Fibroblast of upper back skin (primary cell): ENCODE measurements around the gene NFRKB.

Source experiments
- DNase-seq: peaks from one replicate; pipeline ENCODE4 v3.0.0-alpha.2; 2013

NFRKB gene

DNA sequence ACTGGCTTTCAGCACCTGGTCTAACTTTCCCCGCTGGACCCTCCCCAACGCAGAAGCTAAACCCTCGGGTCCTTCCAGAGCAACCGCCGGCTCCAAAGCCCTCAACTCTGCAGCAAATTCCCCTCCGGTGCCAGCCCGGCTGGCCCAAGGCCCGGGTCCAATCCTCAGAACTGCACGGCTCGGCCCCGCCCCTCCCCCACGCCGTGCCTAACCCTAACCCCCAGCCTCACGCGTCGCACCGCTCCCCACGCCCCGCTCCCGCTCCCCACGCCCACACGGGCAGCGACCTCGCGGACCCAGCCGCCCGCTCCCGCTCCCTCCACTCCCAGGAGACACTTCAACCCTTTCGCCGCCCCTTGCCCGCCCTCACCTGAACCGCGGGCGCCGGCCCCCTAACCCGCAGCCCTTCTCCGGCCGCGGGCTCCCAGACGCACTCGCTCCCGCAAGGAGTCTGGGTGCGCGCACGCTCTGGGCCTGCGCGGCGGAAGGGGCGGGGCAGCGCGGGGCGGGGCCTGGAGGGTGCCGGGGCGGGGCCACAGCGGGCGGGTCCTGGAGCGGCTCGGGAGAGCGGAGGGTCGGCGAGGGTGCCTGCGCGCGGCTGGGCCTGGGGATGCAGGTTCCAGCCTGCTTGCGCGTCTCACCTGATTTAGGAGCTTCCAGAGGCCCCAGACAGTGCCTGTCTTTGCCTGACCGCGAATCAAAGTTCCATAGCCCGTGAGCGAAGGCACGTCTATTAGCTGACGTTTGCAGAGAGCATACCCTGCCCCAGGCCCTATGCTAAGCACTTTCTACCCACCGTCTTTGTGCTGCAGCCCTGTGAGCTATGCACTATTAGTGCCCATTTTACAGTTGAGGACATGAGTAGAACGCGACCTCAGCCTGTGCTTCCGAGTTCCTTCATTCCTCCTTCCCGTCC, at the start of gene NFRKB:
NFRKB (minus strand) TSS at position 453 of the 916 bp plus-strand sequence. CDS start 2,729 bp downstream, outside the sequence.
- peak; percentile 71 for DNase-seq

DNA sequence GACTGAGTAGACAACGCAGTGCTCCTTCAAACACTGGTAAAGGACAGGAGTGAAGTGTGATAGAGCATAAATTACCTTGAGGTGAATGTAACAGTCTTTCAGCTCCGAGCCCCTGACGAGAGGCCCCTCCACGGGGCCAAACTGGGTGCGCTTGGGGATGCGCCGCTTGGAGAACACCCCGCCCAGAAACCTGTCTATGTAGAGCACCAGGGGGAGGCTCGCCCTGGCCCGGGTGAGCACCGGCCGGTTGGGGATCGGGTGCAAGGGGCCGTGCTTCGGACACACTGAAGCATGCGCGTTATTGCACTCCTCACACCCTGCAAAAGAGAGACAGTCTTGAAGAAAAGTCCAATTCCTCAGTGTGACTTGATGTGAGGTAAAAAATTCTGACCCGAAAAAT, 49.3 kb upstream of the NFRKB start:
- DNase-seq, result no peak

DNA sequence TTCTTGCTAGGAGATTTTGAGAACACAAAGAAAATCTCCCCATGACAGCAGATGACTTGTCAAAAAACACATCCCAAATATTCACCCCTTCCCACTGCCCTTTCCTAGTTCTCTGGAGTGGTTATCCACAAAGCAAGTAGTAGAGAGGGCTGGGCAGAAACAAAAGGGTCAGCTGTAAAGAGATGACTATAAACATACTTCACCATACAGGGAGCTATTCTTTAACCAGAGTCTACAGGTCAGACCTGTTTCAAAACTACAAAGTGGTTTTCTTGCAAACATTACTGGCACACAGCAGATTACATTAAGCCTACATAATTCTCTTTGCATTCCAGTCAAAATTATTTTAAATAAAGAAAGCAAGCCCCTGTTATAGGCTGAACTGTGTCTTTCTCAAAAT, 47.7 kb upstream of the NFRKB start:
- DNase-seq, result no peak

DNA sequence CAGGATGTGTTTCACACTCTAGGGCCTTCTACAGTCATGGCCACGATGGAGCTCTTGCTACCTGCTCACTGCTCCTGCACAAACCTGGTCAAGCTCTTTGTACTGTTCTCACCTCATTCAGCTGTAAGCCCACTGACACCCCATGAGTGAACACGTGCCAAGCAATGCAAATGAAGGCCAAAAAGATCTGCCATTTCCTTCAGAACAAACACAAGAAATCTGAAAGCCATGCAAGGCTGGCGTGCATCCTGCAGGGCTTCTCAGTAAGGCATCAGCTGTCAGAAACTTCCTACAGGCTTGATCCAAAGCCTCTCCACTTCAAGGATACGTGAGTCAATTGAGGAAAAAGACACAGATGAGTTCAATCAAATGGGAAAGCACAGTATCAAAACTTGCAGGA, 44.1 kb upstream of the NFRKB start:
- no peak for DNase-seq

DNA sequence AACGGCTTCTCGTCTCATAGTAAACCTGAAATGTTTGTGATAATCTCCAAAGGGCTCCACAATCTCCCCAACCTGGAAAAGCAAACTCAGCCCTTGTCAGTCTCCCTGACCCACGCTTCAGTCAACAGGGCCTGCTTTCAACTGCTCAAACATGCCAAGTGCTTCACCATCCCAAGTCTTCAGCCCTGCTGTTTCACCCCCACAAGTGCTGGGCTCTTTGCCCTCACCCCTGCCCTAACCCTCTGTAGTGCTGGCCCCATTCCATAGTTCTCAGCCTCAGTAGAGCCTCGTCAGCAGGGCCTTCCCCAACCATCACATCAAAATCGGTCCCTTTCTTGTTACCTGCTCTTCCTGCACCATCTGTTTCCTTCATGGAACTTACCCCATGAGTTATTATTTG, 43.4 kb upstream of the NFRKB start:
- DNase-seq, result no peak

DNA sequence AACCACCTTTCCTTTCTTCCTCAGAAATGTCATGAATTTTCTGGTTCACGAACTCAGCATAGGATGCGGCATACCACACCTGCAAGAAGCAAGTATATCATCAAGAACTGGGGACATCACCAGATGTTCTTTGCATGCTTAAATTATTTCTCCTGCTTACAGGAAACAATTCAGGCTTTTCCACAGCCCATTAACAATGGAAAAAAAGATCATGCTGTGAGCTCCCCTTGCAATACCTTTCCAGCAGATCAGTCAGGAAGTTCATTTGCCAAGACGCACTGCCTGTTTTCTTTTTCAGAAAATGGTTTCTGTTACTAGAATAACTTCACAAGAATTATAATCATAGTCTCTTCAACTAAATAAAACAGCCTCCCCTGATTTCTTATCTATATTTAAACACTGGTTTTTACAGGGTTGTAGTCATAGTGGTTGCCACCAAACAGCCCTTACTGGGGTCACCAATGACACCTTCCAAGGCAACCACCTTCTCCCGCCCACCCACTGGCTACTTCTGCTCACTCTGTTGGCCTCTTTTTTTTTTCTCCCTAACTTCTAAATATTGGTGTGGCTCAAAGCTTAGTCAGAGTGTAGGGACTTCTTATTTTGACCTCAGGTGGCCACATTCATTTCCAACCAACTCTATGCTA, 42.3 kb upstream of the NFRKB start:
- DNase-seq, result no peak

DNA sequence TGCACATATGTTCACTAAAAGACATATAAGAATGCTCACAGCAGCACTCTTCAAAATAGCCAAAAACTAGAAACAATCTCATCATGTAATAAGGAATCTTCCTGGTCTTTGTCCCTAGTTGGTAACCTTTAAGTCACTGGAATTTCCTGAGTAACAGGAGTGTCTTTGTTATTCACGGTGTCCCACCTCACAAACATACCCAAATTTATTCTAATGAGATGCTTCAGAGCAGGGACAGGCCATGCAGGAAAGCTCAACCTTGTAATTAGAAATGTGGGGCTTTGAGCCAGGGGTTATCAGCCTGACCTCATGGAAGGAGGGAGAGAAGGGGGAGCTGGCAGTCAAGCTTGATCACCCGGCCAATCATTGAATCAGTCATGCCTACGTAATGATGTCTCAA, 40.3 kb upstream of the NFRKB start:
- DNase-seq, result no peak

DNA sequence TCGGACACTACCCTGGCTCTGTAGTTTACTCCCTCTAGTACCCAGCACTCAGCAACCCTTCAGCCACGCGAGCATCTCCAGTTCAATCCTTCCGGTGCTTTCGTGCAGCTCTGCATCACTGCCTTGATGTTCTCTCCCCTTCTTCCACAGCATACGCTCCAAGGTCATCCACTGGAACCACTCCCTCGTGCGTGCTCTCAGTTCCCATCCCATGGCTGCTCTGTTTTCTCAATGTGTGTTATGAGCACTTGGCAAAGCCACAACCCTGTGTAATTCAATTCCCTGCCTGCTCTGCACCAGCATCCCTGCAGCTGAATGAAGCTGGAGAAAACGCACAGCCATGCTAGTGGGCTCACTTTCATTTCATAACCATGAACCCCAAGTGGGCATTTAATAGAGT, 38.5 kb upstream of the NFRKB start:
- no peak for DNase-seq

DNA sequence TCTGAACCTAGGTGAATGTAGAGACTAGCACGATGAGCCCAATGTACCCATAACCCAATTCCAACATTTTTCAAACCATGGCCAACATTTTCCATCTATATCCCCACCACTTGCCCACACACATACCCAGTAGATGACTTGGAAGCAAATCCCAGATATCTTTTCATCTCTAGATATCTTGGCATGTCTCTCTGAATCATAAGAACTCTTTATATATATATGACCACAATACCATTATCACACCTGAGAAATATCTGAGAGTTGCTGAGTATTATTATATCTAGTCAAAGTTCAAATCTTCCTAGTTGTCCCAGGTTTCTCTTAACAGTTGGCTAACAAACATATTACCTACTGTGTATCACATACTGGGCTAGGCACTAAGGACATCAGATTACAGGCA, 37.9 kb upstream of the NFRKB start:
- no peak for DNase-seq

DNA sequence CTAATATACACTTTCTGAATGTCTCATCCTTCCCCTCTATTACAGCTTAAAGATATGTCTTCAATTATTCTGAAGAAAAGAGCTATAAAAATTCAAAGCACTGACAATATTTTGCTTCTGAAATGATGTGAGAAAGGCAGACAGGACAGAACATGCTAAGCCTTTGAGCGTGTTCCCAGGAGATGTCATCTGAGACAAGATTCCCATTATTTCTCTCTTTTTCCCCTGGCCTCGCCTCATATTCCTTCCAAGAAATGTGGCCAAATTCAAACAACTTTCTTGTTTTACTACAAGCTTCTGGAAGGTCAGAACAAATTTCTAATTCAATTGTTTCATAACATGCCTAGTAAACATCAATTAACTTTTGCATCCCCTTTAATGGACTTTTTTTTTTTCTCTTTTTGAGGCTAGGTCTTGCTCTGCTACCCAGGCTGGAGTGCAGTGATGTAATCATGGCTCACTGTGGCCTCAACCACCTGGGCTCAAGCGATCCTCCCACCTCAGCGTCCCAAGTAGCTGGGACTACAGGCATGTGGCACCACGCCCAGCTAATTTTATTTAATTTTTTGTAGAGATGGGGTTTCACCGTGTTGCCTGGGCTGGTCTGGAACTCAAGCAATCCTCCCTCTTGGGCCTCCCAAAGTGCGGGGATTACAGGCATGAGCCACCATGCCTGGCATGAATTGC, 37.1 kb upstream of the NFRKB start:
- DNase-seq, result no peak

DNA sequence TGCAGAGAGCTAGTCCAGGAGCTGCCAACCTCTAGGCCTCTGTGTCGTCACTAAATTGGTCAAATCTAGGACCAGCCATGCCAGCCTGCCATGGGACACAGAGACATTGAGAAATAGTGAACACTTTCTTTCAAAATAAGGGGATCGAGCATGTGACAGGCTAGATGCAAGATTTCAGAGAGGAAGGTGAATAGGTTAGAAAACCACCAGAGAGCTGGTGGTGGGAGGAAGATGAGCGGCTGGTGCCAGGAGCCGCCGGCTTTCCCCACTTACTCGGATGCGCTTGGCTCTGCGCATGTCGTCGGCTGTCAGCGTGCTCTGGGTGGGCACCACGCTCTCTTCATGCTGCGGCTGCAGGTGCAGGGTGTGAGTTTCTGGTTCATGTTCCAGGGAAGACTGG, 35.4 kb upstream of the NFRKB start:
- no peak for DNase-seq

DNA sequence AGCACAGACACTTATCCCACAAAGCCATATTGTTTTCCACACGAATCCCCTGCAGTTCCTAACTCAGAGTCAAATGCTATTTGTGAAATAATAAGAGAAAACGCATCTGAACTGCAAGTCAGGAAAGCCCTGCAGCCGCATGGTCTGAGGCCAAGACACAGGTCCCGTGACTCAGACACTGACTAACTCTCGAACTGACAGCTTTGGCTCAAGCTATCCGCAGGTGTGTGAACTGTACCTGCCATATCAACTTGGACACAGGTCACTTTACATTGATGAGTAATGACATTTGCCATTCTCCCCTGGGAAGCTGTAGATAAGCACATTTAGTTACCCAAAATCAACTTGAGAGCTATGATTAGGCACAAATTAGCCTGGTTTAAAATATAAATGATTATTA, 34.9 kb upstream of the NFRKB start:
- DNase-seq, result no peak

DNA sequence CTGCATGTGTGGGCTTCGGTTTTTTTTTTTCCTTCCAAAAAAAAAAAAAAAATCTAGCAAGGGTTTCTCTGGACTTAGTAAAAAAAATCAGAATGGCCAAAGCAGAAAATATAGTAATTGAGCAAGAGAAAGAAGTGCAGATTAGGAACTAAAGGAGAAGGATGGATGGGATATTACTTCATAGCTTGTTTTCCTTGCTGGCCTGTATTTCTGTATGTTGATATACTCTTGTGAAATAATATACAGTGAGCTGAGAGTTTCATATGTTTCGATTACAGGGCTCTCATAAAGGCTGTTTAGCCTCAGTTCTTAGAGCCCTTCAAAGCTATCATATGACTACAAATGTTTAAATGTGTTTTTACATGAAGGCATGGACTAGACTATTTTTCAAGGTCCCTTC, 34.3 kb upstream of the NFRKB start:
- no peak for DNase-seq

DNA sequence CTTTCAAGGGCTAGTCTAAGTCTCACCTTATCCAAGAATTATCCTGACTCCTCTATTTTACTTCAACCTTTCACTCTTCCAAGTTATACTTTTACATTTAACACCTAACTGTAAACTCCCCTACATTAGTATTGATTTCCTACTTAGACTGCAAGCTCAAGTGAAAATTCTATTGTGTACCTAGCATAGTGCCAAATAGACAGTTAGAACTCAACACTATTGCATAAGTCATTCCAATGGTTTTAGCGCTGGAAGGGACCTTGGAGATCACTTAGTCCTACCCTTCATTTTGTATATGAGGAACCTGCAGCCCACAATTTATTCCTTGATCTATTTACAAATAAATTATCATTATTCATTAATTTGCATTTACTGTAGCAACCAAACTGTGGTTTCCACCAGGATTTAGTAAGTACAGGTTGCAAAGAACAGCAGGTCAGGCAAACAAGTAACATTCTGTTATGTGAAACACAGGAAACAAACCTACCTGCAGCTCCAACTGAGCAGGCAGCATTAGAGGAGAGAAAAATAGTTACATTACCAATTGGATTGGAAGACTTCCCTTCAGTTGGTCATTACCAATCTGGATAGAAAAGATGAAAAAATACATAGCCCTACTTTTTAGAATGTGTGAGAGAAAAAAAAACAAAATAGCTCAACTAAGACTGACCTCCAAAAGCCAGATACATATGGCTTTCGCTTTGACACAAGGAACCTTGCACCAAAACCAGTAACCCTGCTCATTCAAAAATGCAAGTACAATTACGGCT, 33.7 kb upstream of the NFRKB start:
- no peak for DNase-seq

DNA sequence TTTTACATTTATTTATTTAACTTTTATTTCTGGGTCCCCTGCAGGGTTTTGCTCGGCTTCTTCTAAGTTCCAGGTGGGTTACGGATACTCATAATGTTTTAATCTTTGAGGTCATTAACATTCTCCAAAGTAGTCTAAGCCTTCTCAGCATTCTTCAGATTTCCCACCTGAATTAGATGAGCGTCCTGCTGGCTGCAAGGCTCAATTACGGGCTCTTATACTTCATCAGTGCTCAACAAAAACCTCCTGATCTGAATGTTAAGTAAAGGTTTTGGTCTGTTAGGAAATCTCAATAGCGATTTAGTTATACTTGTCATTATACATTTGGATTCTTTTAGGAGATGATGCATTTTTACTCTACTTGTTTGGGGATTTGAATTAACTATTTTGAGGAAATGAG, 27.3 kb upstream of the NFRKB start:
- no peak for DNase-seq

DNA sequence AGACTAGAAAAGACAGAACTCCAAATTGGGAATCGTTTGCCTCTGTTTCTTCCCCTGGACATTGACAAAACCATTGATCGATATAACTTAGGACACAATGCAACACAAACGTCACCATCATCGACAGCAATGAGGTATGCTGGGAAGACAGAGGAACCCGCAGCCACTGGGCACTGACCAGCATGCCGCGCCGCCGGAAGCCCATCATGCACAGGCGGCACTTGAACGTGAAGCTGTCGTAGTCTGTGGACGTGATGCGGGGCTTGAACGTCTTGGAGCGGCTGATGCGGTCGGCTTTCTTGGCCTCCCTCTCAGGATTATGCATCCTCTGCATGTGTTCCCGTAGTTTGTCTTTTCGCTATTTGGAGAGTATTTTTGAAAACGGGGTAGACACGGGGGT, 23.0 kb upstream of the NFRKB start:
- no peak for DNase-seq

DNA sequence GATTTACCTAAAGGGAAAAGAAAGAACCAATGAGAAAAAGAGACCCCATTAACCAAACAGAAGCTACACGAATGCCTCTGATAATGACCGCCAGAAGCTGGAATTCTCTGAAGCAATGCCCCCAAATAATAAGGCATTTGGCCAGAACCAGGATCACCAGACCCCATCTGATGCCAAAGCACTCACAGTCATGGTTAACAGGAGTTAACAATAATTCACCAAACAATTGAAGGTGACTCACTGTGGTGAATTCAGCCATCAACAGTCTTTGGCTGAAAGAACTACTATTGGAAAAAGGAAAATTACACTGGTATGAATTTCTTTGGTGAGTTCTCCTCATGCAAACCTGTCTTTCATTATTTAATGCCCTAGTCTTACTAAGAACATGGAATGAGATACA, 21.9 kb upstream of the NFRKB start:
- no peak for DNase-seq

DNA sequence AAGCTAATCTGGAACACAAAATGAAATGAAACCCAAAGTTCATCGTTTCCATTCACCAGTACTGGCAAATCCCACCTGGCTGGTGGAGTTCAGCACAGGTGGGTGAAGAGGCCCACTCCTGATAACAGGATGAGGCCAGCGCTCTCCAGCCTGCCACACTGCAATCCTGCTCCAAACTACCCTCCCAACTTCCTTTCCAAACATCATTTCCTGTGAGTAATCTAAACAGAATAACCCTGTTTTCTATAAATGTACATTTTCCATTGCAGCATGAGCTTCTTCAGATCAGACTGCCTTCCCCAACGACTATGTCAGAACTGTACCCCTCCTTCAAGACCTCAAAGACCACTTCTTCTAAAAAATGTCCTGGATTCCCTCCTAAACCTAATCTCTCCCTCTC, 15.9 kb upstream of the NFRKB start:
- DNase-seq, result no peak

DNA sequence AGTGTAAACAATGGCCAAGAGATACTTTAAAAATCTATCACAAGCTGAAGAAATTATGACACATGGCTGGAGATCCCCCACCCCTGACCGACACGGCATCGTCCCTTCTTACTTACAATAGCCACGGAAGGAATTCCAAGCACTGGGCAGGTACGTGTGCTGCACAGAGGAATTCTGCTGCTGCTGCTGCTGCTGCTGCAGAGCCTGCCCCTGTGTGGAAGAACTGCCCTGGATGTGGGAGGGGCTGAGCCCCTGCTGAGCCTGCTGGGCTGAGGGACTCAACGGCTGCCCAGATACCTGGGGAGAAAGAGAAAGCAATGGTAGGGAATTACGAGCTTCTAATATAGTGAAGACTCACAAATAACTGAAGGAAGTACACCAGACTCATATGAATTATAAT, 15.0 kb upstream of the NFRKB start:
- DNase-seq, result no peak

DNA sequence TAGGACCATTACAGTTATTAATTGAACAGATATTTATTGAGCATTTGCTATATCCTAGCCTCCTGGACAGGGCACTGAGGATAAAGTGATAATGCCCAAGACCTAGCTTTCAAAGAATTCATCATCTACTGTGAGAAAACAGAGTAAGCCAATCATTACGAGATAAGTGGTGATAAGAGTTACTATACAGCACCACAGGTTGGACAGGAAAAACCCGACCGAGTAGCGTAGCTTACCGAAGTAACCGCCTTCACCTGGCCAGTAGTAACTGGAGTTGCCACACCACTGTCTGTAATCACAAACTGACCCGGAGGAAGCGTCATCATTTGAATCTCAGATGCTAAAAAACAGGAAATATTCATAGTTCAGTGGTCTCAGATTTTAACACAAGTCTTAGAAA, 10.0 kb upstream of the NFRKB start:
- no peak for DNase-seq

DNA sequence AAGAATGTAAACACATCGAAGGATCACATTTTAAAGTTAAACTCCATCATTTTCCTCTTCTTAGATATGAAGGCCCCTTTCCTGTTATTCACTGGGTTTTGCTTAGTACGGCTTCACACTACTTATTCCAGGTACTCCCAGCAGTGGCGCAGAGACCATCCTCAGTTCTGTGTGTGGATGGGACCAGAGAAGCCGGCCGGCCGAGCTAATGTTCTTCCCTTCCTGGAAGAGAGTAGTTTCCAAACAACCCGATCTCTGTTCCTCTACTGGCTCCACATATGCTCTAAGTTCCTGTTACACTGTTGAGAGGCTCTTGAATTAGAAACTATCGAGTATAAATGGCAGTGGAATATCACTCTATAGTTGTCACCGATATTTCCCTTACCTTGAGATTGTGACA, 684 bp upstream of the NFRKB start:
- DNase-seq, result no peak

DNA sequence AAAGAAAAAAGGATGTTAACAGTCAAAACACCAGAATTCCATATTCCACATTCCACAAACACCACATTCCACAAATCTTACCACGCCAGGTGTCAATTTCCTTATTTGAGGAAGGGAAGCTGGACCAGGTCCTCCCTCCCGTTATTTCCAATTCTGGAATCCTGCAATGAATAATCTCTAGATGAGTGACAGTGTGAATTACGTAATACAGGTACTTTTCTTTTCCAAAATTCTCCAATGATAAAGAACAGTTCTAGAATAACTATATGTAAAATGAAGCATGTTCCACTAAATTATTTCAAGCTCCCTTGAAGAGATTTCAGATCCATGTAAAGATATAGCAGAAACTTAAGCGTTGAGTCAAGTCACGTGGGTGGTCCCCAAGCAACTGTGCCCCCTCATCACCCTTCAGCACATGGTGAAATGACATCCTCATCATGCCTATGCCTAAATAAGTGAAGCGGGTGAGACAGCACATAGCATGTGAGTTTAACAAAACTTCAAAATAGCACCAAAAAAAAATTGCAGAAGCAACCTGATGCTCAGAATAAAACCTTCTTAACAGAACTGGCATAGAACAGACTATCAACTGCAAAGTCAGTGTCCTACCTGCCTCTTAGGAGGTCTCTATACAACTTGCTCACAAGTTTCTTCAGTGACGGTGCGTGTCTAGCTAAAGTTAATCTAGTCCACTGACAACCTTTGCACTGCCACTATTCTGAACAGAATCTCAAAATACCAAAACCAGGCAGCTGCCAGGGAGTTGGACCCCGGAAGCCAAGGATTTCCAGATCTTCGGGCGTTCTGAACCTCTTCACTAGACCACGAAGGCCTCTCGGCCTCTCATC, 876 bp downstream of the NFRKB start:
- no peak for DNase-seq
